ENCODE data around the gene ERICH4.
A peak's percentile ranks its signal among the peaks of the same experiment; 100 is the strongest.

Gene ERICH4

DNA sequence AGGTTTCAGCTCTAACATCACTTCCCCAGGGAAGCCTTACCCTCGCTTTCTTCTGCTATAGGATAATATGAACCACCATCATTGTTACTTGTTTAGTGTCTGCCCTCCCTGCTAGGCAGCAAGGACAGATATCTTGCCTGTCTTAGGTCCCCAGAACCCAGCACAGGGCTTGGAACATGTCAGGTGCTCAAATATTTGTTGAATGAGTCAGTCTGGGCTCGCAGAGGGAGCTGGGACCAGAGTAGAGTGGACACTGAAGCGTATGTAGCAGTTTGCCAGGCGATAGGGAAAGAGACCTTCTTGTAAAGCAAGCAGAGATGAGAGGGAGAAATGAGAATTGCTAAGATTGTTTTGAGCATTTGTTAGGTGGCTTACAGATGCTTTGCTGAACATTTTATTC, 33.7 kb upstream of the ERICH4 start:
- DNase-seq (ENCODE audit: low read depth): peak; percentile 73
- H3K4me3 ChIP-seq (ENCODE audit: low read length): no peak overlapping the region
- TF ChIP-seq, protein P1, sequence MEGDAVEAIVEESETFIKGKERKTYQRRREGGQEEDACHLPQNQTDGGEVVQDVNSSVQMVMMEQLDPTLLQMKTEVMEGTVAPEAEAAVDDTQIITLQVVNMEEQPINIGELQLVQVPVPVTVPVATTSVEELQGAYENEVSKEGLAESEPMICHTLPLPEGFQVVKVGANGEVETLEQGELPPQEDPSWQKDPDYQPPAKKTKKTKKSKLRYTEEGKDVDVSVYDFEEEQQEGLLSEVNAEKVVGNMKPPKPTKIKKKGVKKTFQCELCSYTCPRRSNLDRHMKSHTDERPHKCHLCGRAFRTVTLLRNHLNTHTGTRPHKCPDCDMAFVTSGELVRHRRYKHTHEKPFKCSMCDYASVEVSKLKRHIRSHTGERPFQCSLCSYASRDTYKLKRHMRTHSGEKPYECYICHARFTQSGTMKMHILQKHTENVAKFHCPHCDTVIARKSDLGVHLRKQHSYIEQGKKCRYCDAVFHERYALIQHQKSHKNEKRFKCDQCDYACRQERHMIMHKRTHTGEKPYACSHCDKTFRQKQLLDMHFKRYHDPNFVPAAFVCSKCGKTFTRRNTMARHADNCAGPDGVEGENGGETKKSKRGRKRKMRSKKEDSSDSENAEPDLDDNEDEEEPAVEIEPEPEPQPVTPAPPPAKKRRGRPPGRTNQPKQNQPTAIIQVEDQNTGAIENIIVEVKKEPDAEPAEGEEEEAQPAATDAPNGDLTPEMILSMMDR (conservative IDR thresholded peaks at IDR 0.05; ENCODE audit: low read depth, low read length): no peak

DNA sequence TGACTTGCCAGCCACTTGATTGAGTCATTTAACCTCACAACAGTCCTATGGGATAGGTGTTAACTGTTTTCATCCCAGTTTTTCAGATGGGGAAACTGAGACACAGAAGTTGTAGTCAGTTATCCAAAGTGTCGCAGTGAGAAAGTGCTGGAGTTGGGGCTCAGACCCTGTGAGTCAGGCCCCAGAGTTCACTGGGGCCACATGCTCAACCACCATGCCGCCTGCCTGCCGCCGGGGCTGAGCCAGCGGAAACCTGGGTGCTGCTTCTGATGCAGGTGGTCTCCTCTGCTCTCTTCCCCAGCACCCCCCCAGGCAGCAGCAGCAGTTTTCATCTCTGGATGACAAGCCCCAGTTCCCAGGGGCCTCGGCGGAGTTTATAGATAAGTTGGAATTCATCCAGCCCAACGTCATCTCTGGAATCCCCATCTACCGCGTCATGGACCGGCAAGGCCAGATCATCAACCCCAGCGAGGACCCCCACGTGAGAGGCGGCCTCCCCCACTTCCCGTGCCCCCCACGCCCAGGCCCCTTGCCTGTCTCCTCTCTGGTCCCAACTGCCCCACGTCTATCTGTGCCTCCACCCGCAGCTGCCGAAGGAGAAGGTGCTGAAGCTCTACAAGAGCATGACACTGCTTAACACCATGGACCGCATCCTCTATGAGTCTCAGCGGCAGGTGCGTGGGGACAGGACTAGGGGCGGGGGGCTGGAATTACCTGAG, 32.5 kb upstream of the ERICH4 start:
- DNase-seq (ENCODE audit: low read depth): no peak
- TF ChIP-seq, protein P1 (conservative IDR thresholded peaks at IDR 0.05; ENCODE audit: low read depth, low read length): no peak
- H3K4me3 ChIP-seq (ENCODE audit: low read length): no peak overlapping the region

DNA sequence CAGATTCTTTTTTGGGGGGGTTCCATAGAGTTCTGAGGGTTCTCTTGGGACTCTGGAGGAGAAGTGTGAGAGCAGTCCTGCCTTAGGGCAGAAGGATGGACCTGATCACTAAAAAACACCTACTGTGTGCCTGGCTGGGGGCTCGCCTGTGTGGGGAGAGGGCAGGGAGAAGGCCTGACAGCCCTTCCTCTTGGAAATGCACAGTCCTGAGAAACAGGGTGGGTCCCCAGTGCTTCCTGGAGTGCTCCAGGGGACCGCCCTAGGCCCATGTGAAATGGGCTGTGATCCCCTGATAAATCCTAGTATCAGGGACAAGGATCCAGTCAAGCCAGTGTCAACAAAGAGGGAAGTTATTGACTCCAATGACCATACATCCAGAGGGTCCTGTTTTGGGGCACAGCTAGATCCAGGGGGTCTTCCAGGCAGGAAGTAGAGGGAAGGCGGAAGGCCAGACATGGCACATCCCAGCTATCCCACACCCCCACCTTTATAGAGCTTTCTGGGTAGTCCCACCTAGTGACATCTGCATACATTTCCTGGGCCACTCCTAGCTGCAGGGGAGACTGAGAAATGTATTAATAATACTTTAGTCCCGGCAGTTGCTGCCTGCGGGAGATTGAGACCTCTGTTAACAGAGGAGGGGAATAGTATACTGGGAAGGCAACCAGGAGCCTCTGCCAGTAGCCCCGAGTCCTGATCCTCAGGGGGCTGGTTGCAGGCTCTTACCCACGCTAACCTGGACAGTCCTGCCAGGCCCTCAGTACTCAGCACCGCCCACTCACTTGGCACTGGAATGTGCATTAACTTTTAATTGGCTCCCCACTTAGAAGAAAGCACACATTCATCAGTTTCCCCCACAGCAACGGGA, 31.6 kb upstream of the ERICH4 start:
- H3K4me3 ChIP-seq (ENCODE audit: low read length): no peak overlapping the region
- peak; percentile 39 for DNase-seq (ENCODE audit: low read depth)
- TF ChIP-seq, protein P1 (conservative IDR thresholded peaks at IDR 0.05; ENCODE audit: low read depth, low read length): no peak

DNA sequence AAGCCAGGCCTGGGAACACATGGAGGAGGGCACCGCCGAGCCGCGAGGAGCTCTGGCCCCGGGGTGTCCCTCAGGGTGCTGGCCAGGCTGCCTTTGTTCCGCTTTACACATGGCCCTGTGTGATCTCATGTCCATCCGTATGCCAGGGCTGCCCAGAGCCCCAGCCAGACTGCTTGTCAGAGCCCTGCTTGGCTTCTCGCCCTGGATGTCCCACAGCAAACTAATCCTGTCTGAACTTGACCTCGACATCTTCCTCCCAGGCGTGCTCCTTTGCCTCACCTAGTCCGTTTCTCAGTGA, 31.0 kb upstream of the ERICH4 start:
- TF ChIP-seq, protein P1 (conservative IDR thresholded peaks at IDR 0.05; ENCODE audit: low read depth, low read length): no peak
- DNase-seq (ENCODE audit: low read depth): no peak

DNA sequence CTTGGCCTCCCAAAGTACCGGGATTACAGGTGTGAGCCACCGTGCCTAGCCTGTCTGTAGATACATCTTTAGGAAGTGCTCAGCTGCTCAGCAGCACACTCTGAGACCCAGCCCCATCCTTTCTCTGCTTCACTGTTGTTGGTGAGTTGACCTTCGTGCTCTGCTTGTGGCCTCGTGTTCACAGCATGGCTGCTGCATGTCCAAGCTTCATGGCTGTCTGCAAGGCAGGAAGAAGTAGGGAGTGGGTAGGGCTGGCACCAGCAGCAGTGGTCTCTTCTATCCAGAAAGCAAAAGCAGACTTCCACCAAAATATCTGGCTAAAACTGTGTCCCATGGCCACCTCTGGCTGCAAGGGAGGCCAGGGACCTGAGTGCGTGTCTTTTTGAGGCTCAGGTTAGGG, 30.0 kb upstream of the ERICH4 start:
- no peak for DNase-seq (ENCODE audit: low read depth)
- TF ChIP-seq, protein P1 (conservative IDR thresholded peaks at IDR 0.05; ENCODE audit: low read depth, low read length): no peak
- no peak overlapping the region for H3K4me3 ChIP-seq (ENCODE audit: low read length)

More for the DNA sequence above, 31.0 kb upstream of the ERICH4 start:
- no peak overlapping the region for H3K4me3 ChIP-seq (ENCODE audit: low read length)

GRCh38 chr19:41413947-41414346, 29.0 kb upstream of the ERICH4 start:
- TF ChIP-seq, protein P1 (conservative IDR thresholded peaks at IDR 0.05; ENCODE audit: low read depth, low read length): no peak
- no peak overlapping the region for H3K4me3 ChIP-seq (ENCODE audit: low read length)
- DNase-seq (ENCODE audit: low read depth): no peak

DNA sequence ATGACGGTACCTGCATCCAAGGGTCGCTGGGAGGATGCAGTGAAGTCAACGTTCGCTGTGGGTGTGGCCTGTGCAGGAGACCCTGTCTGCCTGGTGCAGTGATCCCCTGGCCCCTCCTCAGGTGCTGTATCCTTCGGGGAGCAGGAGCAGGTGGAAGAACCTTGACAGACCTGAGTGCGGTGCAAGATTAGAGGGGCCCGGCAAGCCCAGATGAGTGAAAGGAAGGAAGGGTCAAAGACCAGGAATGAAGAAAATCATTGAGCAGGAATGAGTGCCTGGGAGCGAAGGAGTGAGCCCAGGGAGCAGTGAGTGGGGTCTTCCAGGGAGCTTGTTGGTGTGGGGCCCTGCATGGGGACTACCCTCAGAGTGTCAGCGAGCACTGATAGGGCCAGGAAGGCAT, 28.5 kb upstream of the ERICH4 start:
- H3K4me3 ChIP-seq (ENCODE audit: low read length): no peak overlapping the region
- TF ChIP-seq, protein P1 (conservative IDR thresholded peaks at IDR 0.05; ENCODE audit: low read depth, low read length): no peak
- no peak for DNase-seq (ENCODE audit: low read depth)

All from retinal pigment epithelial cell (primary cell).